ENCODE results near the gene C19orf44.

The C19orf44 gene

GRCh38 chr19:16559780-16560276 lies 63.6 kb downstream of the C19orf44 start:
- H3K4me3 ChIP-seq (ENCODE audit: low read depth, low read length): no peak overlapping the region
- TF ChIP-seq CTCF (IDR thresholded peaks at IDR 0.05; ENCODE audit: control insufficient read depth, extremely low read depth, insufficient read depth): no peak
- no peak for DNase-seq (ENCODE audit: low read depth)

GRCh38 chr19:16561382-16561781 lies 65.2 kb downstream of the C19orf44 start:
- no peak overlapping the region for H3K4me3 ChIP-seq (ENCODE audit: low read depth, low read length)
- TF ChIP-seq CTCF (IDR thresholded peaks at IDR 0.05; ENCODE audit: control insufficient read depth, extremely low read depth, insufficient read depth): no peak
- no peak for DNase-seq (ENCODE audit: low read depth)

- no peak for TF ChIP-seq CTCF (IDR thresholded peaks at IDR 0.05; ENCODE audit: control insufficient read depth, extremely low read depth, insufficient read depth)
- no peak for DNase-seq (ENCODE audit: low read depth)
Measured at GRCh38 chr19:16562608-16563025, 66.4 kb downstream of the C19orf44 start.

GRCh38 chr19:16564842-16565241 lies 68.6 kb downstream of the C19orf44 start:
- peak; percentile 82 for DNase-seq (ENCODE audit: low read depth)

More at GRCh38 chr19:16562608-16563025, 66.4 kb downstream of the C19orf44 start:
- no peak overlapping the region for H3K4me3 ChIP-seq (ENCODE audit: low read depth, low read length)

GRCh38 chr19:16566161-16566560 lies 70.0 kb downstream of the C19orf44 start:
- DNase-seq (ENCODE audit: low read depth): no peak
- no peak for TF ChIP-seq CTCF (IDR thresholded peaks at IDR 0.05; ENCODE audit: control insufficient read depth, extremely low read depth, insufficient read depth)
- H3K4me3 ChIP-seq (ENCODE audit: low read depth, low read length): no peak overlapping the region

More at GRCh38 chr19:16564842-16565241, 68.6 kb downstream of the C19orf44 start:
- TF ChIP-seq CTCF (IDR thresholded peaks at IDR 0.05; ENCODE audit: control insufficient read depth, extremely low read depth, insufficient read depth): 0 out of 2 replicates have a peak, but pooled peaks have one; percentile 22
- peak overlapping the region; percentile 22 for H3K4me3 ChIP-seq (ENCODE audit: low read depth, low read length)

GRCh38 chr19:16566702-16567101 lies 70.5 kb downstream of the C19orf44 start:
- DNase-seq (ENCODE audit: low read depth): no peak
- no peak for TF ChIP-seq CTCF (IDR thresholded peaks at IDR 0.05; ENCODE audit: control insufficient read depth, extremely low read depth, insufficient read depth)
- no peak overlapping the region for H3K4me3 ChIP-seq (ENCODE audit: low read depth, low read length)

Data from LNCaP clone FGC (cell line).